HCT116 (cell line): ENCODE measurements around the gene KLF11. TPM values are rescaled to one million over a fixed set of nuclear protein-coding genes. Genes with fewer than 3 reads are reported as not detected.

Source experiments
- ATAC-seq: fragments of 200-7000 bp; cut with Tn5 transposase; 2 replicates; pipeline ENCODE4 v1.9.1; 2020; ENCODE audit warnings: mild to moderate bottlenecking, moderate library complexity
- BruUV-seq: library from RNA; stranded (reverse); fragments of 400-500 nt; replicated peaks from 2 replicates; lab custom pipeline; 2021; lab: Mats Ljungman, UMichigan
- CTCF ChIA-PET: fragments of 300-600 bp; sonication (Branson Sonifier 250); formaldehyde crosslinking; loops from one replicate; lab custom pipeline; 2021; ENCODE audit warnings: antibody characterized with exemption; lab: Charles Lee
- POLR2A ChIA-PET: fragments of 300-600, 350-600 bp; sonication (Branson Sonifier 250); formaldehyde crosslinking; loops from one replicate; lab custom pipeline; 2021; ENCODE audit warnings: antibody characterized with exemption; lab: Charles Lee
- RAD21 ChIA-PET, 2 experiments: fragments of 300-600 bp; sonication (Branson Sonifier 250); formaldehyde crosslinking; loops; one replicate each; lab custom pipeline; 2023; ENCODE audit warnings: low total read pairs in 2 of 2; ENCODE audit not compliant: uncharacterized antibody in 2 of 2, unreplicated experiment in 2 of 2, low non-redundant PET in 1 of 2; lab: Charles Lee
- DNase-seq: peaks from one replicate; pipeline ENCODE4 v3.0.0-alpha.2; 2010; ENCODE audit warnings: low read depth, low spot score
- H2AFZ ChIP-seq: fragments of 200-600 bp; shearing (Covaris generic), sonication (generic); 2 replicates; pipeline ENCODE4 v1.6.1; 2017; ENCODE audit warnings: low read depth, mixed run types, mixed read lengths, antibody characterized with exemption, low read length; ENCODE audit not compliant: poor library complexity, severe bottlenecking
- H3K27ac ChIP-seq: 2 replicates; pipeline ENCODE4 v1.5.1; 2012; ENCODE audit warnings: low read depth, low read length
- H3K27me3 ChIP-seq: fragments of 200-600 bp; sonication (generic); 2 replicates; pipeline ENCODE4 v1.6.1; 2016; ENCODE audit warnings: mixed run types, low read length, mixed read lengths; ENCODE audit not compliant: insufficient read depth
- H3K36me3 ChIP-seq, 2 experiments: fragments of 200-500 bp in 1 of 2; fragments of 200-600 bp in 1 of 2; sonication (Bioruptor generic) in 1 of 2; sonication (generic) in 1 of 2; 2 replicates each; pipeline versions ENCODE4 v1.5.1 to v1.6.1; 2014 to 2016; ENCODE audit warnings: low read length in 2 of 2, inconsistent platforms in 1 of 2, mixed read lengths in 1 of 2, mixed run types in 1 of 2; ENCODE audit not compliant: insufficient read depth in 2 of 2, control insufficient read depth in 1 of 2
- H3K4me1 ChIP-seq, 2 experiments: fragments of 200-600 bp in 1 of 2; sonication (generic) in 1 of 2; 2 replicates each; pipeline versions ENCODE4 v1.5.1 to v1.6.1; 2012 to 2017; ENCODE audit warnings: low read length in 2 of 2, inconsistent platforms in 1 of 2, mild to moderate bottlenecking in 1 of 2, mixed read lengths in 1 of 2, mixed run types in 1 of 2, moderate library complexity in 1 of 2; ENCODE audit not compliant: insufficient read depth in 2 of 2, control insufficient read depth in 1 of 2
- H3K4me2 ChIP-seq: fragments of 200-600 bp; sonication (generic); 2 replicates; pipeline ENCODE4 v1.6.1; 2017; ENCODE audit warnings: mixed run types, low read length, mixed read lengths
- H3K4me3 ChIP-seq, 2 experiments: fragments of 200-600 bp in 1 of 2; sonication (generic) in 1 of 2; replicated peaks in 1 of 2; 2 replicates each; pipeline ENCODE4 v1.5.1; 2011 to 2016; ENCODE audit warnings: low read length in 2 of 2, control low read depth in 1 of 2, low read depth in 1 of 2, mild to moderate bottlenecking in 1 of 2, mixed read lengths in 1 of 2, mixed run types in 1 of 2
- H3K79me2 ChIP-seq: fragments of 200-600 bp; sonication (generic); 2 replicates; pipeline ENCODE4 v1.6.1; 2017; ENCODE audit warnings: mild to moderate bottlenecking, mixed run types, low read length, moderate library complexity, mixed read lengths; ENCODE audit not compliant: insufficient read depth
- H3K9ac ChIP-seq: fragments of 200-600 bp; sonication (generic); 2 replicates; pipeline ENCODE4 v1.6.1; 2016; ENCODE audit warnings: low read length, mixed read lengths
- H3K9me2 ChIP-seq: fragments of 200-600 bp; sonication (generic), shearing (Covaris generic); 2 replicates; pipeline ENCODE4 v1.6.1; 2017; ENCODE audit warnings: mixed run types, mild to moderate bottlenecking, moderate library complexity; ENCODE audit not compliant: insufficient read depth
- H3K9me3 ChIP-seq, 2 experiments: fragments of 200-500 bp in 1 of 2; fragments of 200-600 bp in 1 of 2; sonication (Bioruptor generic) in 1 of 2; sonication (generic) in 1 of 2; 2 replicates each; pipeline ENCODE4 v1.6.1; 2014 to 2017; ENCODE audit warnings: low read length in 2 of 2, mixed read lengths in 2 of 2, inconsistent platforms in 1 of 2, low read depth in 1 of 2, mild to moderate bottlenecking in 1 of 2, mixed run types in 1 of 2, moderate library complexity in 1 of 2; ENCODE audit not compliant: control insufficient read depth in 1 of 2, insufficient read depth in 1 of 2
- H4K20me1 ChIP-seq: fragments of 200-600 bp; sonication (generic), shearing (Covaris generic); 2 replicates; pipeline ENCODE4 v1.6.1; 2017; ENCODE audit warnings: mixed run types, mild to moderate bottlenecking, moderate library complexity; ENCODE audit not compliant: insufficient read depth
- CEBPB ChIP-seq: IDR thresholded peaks from 2 replicates; pipeline ENCODE4 v1.6.1; 2012; ENCODE audit warnings: low read depth
- EGR1 ChIP-seq: IDR thresholded peaks from 2 replicates; pipeline ENCODE4 v1.6.1; 2012; ENCODE audit warnings: low read depth
- FOSL1 ChIP-seq: IDR thresholded peaks from 2 replicates; pipeline ENCODE4 v1.6.1; 2012; ENCODE audit warnings: low read depth
- JUND ChIP-seq: IDR thresholded peaks from 2 replicates; pipeline ENCODE4 v1.6.1; 2012
- RAD21 ChIP-seq: IDR thresholded peaks from 2 replicates; pipeline ENCODE4 v1.6.1; 2012; ENCODE audit warnings: low read depth, mild to moderate bottlenecking
- SP1 ChIP-seq: IDR thresholded peaks from 2 replicates; pipeline ENCODE4 v1.6.1; 2012; ENCODE audit warnings: low read depth
- intact Hi-C: fragments of 100-400 bp; cut with micrococcal nuclease; formaldehyde crosslinking; loops from 2 replicates; pipeline ENCODE4 v1.10.0; 2022
- total RNA-seq: library from RNA; stranded (reverse); gene quantifications from one replicate; pipeline ENCODE4 v1.2.1, GENCODE V29; 2021; ENCODE audit not compliant: unreplicated experiment
- TF ChIP-seq, protein P1 (sequence below), 3 experiments: fragments of 200-600 bp in 1 of 3; sonication (generic) in 1 of 3; IDR thresholded peaks in 2 of 3; conservative IDR thresholded peaks in 1 of 3; 2 replicates each; pipeline ENCODE4 v1.5.1; 2012 to 2017; ENCODE audit warnings: low read depth in 2 of 3, low read length in 2 of 3, antibody characterized with exemption in 1 of 3, borderline replicate concordance in 1 of 3, control low read depth in 1 of 3, mild to moderate bottlenecking in 1 of 3, mixed read lengths in 1 of 3, mixed run types in 1 of 3, moderate library complexity in 1 of 3; ENCODE audit not compliant: insufficient read depth in 1 of 3

The KLF11 gene
- total RNA-seq, 1 experiment from 2014 or later = 9.0 TPM

DNA sequence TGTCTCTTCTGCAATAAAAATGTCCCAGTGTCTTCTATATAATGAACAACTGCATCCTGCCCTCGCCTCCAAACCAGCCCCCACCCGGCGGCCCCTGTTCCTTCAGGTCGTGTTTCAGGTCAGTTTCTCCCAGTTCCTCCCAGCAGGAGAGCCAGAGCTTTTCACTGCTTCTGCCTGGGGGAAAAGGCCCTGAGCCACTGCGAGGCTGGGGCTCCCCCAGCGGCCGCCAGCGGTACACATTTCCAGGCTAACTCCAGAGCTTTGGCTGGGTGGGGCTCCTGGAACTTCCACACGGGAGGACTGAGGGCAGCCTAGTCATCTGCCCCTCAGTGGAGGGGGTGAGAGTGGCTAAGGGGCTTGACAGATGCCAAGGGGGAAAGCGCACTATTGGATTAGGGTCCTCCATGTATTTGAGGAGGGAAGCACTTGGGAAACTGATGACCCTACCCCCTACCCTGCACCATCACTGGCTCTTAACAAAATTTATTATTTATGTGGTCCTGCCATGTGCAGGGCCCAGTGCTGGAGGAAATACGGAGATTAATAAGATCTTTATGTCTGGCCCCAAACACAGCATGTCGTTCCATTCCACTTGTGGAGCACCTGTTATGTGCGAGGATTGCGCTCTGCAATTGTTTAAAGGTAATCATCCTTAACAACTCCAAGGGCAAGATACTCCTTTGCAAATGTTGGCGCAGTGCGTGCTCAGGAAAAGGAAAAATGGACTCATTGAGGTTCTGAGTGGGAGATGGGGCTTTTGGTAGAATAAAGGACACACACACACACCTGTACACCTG, 54.2 kb downstream of the KLF11 start:
- no peaks in the 10 kb centered on the region for H3K9me3 ChIP-seq
- H4K20me1 ChIP-seq = no peaks in the 10 kb centered on the region
- H3K4me1 ChIP-seq = peaks cover 3 to 19% of the 10 kb centered on the region in 2 experiments; a peak in 3 of 4 replicates
- no peaks in the 10 kb centered on the region for H3K9me2 ChIP-seq
- no peak overlapping the region for H3K27ac ChIP-seq
- intact Hi-C loops = loop anchor here (1.0 kb wide), 1 partner anchor 25 kb away; no protein-coding TSS in a partner anchor
- H2AFZ ChIP-seq = no peak overlapping the region
- peak overlapping the region; percentile 29 for H3K4me2 ChIP-seq
- BruUV-seq = no TSS peak
- no peaks in the 10 kb centered on the region for H3K27me3 ChIP-seq
- TF ChIP-seq, protein P1, sequence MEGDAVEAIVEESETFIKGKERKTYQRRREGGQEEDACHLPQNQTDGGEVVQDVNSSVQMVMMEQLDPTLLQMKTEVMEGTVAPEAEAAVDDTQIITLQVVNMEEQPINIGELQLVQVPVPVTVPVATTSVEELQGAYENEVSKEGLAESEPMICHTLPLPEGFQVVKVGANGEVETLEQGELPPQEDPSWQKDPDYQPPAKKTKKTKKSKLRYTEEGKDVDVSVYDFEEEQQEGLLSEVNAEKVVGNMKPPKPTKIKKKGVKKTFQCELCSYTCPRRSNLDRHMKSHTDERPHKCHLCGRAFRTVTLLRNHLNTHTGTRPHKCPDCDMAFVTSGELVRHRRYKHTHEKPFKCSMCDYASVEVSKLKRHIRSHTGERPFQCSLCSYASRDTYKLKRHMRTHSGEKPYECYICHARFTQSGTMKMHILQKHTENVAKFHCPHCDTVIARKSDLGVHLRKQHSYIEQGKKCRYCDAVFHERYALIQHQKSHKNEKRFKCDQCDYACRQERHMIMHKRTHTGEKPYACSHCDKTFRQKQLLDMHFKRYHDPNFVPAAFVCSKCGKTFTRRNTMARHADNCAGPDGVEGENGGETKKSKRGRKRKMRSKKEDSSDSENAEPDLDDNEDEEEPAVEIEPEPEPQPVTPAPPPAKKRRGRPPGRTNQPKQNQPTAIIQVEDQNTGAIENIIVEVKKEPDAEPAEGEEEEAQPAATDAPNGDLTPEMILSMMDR (IDR thresholded peaks at IDR 0.05 in 2 of 3, conservative IDR thresholded peaks at IDR 0.05 in 1 of 3; ENCODE audit: borderline replicate concordance in 1 of 3, insufficient read depth in 1 of 3, low read depth in 2 of 3, low read length in 2 of 3) = peak; percentile 90 to 96 (median 94)
- TF ChIP-seq SP1 (no peak), EGR1 (no peak), CEBPB (no peak), RAD21 (peak; percentile 83), FOSL1 (0 out of 2 replicates have a peak, but pooled peaks have one; percentile 10), JUND (no peak)
- TF ChIP-seq, all 23 proteins: peak for 3
- no peak overlapping the region for H3K4me3 ChIP-seq
- POLR2A ChIA-PET = interaction anchor here (2.2 kb wide), 1 partner anchor 25 kb away, joined by 8 read pairs; no protein-coding TSS in a partner anchor
- RAD21 ChIA-PET = interaction anchor here (0.6 to 1.9 kb wide), 8 partner anchors 14 to 40 kb away, joined by 3 to 22 read pairs (median 3); partner anchors contain the start of gene CYS1 (in 1 of the 2)
- no peak for DNase-seq
- peak; percentile 99 for ATAC-seq
- no peak overlapping the region for H3K9ac ChIP-seq
- H3K79me2 ChIP-seq = no peaks in the 10 kb centered on the region
- CTCF ChIA-PET = interaction anchor here (0.7 to 5.1 kb wide), 21 partner anchors 9 to 338 kb away, joined by 3 to 91 read pairs (median 5); partner anchors contain the start of gene CYS1
- no peaks in the 10 kb centered on the region for H3K36me3 ChIP-seq
